22Rv1 (cell line): Measurements from ENCODE around the gene ASAP2.

Experiments used
- ZFX ChIP-seq: fragments of 450-650 bp; IDR thresholded peaks from 2 replicates; pipeline ENCODE4 v1.6.1; 2017; ENCODE audit warnings: antibody characterized with exemption, borderline replicate concordance
- TF ChIP-seq, protein P1 (sequence below): fragments of 450-650 bp; IDR thresholded peaks from 2 replicates; pipeline ENCODE4 v1.5.1; 2017; ENCODE audit warnings: mild to moderate bottlenecking

DNA sequence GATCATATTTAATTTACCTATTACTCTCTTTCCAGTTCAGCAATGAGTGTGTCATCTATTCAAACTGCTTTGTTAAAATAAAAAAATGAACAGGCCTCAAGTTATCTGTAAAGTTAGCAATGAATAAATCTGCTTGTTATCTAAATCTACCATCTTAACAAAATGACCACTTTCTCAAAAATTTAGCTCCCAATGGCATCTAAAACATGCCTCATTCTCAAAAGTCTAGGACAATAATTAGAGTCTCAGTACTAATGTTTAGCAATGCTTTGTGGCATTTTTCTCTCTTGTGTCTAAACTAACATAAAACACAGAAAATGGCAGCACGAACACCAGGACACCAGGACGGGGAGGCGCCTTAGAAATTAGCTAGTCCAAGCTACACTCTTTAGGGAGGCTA is 3.6 kb upstream of the ASAP2 start:
- TF ChIP-seq, protein P1, sequence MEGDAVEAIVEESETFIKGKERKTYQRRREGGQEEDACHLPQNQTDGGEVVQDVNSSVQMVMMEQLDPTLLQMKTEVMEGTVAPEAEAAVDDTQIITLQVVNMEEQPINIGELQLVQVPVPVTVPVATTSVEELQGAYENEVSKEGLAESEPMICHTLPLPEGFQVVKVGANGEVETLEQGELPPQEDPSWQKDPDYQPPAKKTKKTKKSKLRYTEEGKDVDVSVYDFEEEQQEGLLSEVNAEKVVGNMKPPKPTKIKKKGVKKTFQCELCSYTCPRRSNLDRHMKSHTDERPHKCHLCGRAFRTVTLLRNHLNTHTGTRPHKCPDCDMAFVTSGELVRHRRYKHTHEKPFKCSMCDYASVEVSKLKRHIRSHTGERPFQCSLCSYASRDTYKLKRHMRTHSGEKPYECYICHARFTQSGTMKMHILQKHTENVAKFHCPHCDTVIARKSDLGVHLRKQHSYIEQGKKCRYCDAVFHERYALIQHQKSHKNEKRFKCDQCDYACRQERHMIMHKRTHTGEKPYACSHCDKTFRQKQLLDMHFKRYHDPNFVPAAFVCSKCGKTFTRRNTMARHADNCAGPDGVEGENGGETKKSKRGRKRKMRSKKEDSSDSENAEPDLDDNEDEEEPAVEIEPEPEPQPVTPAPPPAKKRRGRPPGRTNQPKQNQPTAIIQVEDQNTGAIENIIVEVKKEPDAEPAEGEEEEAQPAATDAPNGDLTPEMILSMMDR = no peak
- no peak for TF ChIP-seq ZFX
